ENCODE results near the gene DLGAP1.

DNA sequence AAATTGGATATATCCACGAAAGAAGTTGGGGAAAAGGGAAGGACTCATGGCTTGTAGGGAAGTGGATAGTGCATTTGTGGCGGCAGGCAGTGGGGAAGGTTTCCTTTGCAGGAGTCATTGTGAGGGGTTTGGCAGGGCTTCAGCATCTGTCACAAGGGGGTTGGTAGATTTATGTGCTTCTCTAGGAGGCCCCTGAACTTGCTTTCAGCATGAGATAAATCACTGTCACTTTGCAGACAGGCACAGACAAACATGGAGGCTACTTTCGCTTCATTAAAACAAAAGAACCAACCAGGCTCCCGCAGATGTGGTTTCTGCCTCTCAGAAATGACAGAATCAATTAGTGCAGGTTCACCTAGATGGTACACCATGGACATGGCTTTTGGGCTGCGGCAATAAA, 664.4 kb downstream of the DLGAP1 start:
- no peak for TF ChIP-seq CTCF (IDR thresholded peaks at IDR 0.05)
- no peak for TF ChIP-seq EZH2 (IDR thresholded peaks at IDR 0.05)
